Fibroblast of skin of back (primary cell): ENCODE measurements around the gene DAW1.
"Not testable (repeated sequence)": the region's sequence is repeated elsewhere in the genome, so short reads cannot be mapped to it uniquely, and the experiment has no call there.

Experiments used
- DNase-seq: peaks from one replicate; pipeline ENCODE4 v3.0.0-alpha.2; 2013

Gene DAW1

GRCh38 chr2:227914362-227914761, 42.9 kb downstream of the DAW1 start:
- DNase-seq: no peak

GRCh38 chr2:227921648-227922047, 50.2 kb downstream of the DAW1 start:
- no peak for DNase-seq

- no peak for DNase-seq
Observed at GRCh38 chr2:227932001-227932400, 60.6 kb downstream of the DAW1 start.

GRCh38 chr2:227932403-227932802, 61.0 kb downstream of the DAW1 start:
- no peak for DNase-seq

- DNase-seq: no peak
Observed at GRCh38 chr2:227933884-227934283, 62.5 kb downstream of the DAW1 start.

GRCh38 chr2:227936249-227936648, 64.8 kb downstream of the DAW1 start:
- not testable (repeated sequence) for DNase-seq

GRCh38 chr2:227939271-227940027, 68.0 kb downstream of the DAW1 start:
- peak; percentile 15 for DNase-seq

- DNase-seq: no peak
Observed at GRCh38 chr2:227942021-227942420, 70.6 kb downstream of the DAW1 start.

- no peak for DNase-seq
Observed at GRCh38 chr2:227942965-227943364, 71.5 kb downstream of the DAW1 start.

GRCh38 chr2:227960317-227960716, 88.9 kb downstream of the DAW1 start:
- DNase-seq: no peak

- DNase-seq: no peak
Observed at GRCh38 chr2:227971619-227972230, 100.3 kb downstream of the DAW1 start.

- DNase-seq: no peak
Observed at GRCh38 chr2:227973241-227973640, 101.8 kb downstream of the DAW1 start.
